HG03066 (cell line): ENCODE measurements around the gene SORL1.

Experiments used
- ATAC-seq: cut with Tn5 transposase; IDR thresholded peaks from one replicate; pipeline ENCODE4 v1.9.1; 2021; ENCODE audit warnings: low read depth; ENCODE audit not compliant: unreplicated experiment

Gene SORL1

DNA sequence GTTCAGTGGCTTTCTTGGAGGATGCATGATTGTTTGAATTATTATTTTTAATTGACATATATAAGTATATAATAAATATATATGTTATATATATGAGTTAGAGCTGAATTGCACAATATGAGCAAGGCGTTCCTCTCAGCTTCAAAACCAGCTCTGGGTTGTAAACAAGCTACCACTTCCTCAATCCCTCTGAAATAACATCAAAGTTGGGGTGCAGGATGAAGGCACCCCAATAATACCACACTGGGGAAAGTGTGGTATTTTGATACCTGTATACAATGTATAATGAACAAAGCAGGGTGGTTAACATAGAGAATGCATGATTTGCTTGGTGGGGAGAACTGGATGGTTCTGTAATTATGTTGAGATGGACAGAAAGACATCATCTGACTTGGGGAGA is 1.7 kb upstream of the SORL1 start:
- no peak for ATAC-seq

GRCh38 chr11:121451178-121451985 is 732 bp upstream of the SORL1 start:
- peak; percentile 5 for ATAC-seq

DNA sequence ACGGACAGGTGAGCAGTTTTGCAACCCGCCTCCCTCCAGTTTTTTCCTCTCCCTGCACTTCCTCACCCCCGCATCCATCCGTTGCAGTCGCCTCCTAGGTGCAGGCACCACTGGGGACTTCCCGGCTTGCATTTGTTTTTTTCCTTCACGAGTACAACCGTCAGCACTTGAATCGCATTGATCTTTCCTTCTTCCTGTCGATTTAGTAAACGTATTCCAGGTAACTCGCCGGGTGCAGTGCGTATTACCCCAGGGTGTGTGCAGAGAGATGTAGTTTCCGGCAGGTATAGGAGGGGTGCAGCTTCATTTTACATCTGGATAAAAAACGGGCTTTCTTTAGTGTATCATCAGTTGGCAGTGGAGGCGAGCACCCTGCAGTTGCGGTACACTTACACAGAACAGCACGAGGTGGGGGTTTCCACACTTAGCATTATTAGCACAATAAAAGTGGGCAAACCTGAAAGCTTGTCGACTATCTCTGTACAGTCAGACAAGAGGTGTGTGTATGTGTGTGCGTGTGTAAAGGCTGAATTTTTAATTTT is 566 bp downstream of the SORL1 start, which contains the start of gene SORL1-AS1:
SORL1-AS1 (minus strand) TSS at position 359 of the 542 bp plus-strand sequence.
- peak; percentile 13 for ATAC-seq

DNA sequence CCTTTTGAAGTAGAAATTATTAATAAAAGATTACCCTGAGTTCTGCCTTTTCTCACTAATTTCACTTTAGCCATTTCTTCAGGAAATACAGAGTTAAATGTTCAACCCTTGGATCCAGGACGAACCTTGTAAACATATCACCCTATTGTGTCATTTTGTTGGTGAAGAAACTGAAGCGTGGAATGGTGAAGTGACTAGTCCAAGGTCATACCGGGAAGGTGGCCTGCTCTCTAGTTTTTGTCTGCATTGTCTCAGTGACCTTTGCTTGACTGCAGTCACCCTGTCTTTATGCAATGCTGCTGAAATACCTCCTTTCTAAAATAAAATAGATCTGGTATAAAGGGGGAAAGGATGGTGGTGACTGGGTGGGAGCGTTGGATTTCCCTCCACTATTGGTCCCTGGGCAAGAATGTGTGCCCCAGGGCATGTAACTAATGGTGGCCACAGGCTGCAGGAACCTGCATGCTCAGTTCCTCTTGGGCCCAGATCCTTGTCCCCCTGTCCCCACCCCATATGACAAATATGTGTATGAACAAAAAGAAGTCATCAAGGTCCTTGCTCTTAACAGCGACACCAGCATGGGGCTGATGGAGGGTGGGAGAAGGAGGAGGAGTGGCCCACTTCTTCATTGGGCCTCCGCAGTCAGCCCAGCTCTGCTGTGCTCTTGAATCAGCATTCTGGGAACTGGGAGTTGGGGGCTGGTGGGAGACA is 1.6 kb downstream of the SORL1 start:
- ATAC-seq: no peak

DNA sequence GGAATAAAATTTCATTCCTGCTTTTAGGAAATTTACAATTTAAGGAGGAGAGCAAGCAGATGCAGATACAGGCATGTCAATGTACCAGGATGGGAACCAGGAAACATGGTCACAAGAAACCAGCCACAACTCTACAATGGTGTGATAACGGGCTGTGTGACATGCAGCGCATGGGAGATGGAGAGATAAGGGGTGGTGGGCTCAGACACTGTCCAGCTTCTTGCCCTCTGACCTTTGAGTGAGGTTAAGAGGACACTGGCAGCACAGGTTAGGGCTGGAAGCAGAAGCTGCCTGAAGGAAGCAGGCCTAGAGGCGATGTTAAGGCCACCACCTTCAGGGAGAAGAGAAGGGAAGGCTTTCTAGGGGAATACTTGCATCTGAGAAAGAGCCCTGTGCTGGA is 3.0 kb downstream of the SORL1 start:
- no peak for ATAC-seq

GRCh38 chr11:121456151-121456550 is 4.0 kb downstream of the SORL1 start:
- no peak for ATAC-seq

- ATAC-seq: no peak
Measured at GRCh38 chr11:121456816-121457431, 4.8 kb downstream of the SORL1 start.

DNA sequence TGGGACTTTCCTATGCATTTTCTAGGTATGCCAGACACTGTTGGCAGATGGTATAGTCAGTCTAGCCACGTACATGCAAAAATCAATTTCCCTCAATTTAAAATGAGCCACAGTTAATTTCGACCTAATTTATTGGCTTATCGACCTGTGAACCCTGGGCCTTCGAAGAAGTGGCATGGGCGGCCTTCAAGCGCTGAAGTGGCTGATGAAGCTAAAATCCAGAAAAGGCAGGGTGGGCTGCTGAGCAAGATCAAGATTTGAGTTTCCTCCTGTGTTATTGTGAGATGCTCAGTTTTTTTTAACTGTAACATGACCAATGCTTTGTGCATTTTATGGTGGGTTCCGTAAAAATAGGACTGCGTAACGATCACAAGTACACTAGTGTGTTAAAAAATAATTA is 6.4 kb downstream of the SORL1 start:
- no peak for ATAC-seq

DNA sequence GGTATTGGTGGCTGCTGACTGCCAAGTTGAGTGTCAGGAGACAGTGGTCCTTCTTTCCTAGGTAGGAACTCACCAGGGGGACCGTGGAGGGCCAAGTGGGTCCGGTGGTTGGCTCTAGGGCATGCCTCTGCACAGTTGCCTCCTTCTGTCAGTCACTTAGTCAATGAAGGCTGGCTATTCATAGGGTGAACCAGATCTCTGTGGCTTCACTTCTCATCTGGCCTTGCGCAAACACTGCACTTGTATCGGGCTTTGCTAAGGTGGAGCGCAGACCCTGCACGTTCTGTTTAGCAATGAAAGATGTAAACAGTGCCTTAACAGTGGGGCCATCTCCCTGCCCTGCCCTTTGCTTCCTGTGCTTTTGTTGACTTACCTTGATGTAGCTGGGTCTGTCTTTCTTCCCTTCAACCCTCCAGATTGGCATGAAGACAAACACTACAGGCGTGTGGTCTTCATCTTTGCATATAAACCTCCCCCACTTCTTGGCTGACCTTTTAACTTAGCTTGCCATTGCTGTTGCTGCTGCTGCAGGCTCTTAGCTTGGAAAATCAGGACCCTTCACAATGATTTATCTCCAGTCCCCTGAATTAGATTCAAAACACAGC is 7.4 kb downstream of the SORL1 start:
- no peak for ATAC-seq

- no peak for ATAC-seq
Measured at GRCh38 chr11:121460941-121461514, 8.9 kb downstream of the SORL1 start.

GRCh38 chr11:121461843-121462242 is 9.7 kb downstream of the SORL1 start:
- ATAC-seq: no peak

DNA sequence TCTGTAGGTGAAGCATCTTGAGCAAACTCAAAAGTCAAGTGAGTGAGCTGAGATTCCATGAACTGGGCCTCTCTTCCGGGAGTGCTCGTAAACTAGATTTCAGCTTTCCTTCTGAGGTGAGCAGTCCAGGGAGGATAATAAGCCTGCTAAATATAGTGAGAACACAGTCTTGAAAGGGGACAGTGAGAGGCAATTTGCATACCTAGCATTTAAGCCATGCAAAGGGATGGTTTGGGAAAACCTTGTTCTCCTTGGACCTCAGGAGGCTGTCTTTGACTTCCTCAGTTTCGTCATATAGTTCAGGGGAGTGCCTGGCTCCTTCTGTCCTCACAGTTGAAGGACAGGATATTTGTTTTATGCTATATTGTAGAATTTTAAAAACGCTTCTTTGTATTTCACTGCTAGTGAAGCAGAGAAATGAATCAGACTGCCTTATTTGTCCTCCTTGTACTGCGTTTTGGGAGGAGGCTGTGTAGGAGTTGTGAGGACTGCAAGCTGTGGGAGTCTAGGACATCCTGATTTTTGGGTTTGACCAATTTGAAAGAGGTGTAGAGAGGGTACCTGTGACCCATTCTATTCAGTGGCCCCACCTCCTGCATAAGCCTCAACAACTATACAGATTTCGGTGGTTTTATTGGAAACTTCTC is 11.7 kb downstream of the SORL1 start:
- ATAC-seq: peak; percentile 5

DNA sequence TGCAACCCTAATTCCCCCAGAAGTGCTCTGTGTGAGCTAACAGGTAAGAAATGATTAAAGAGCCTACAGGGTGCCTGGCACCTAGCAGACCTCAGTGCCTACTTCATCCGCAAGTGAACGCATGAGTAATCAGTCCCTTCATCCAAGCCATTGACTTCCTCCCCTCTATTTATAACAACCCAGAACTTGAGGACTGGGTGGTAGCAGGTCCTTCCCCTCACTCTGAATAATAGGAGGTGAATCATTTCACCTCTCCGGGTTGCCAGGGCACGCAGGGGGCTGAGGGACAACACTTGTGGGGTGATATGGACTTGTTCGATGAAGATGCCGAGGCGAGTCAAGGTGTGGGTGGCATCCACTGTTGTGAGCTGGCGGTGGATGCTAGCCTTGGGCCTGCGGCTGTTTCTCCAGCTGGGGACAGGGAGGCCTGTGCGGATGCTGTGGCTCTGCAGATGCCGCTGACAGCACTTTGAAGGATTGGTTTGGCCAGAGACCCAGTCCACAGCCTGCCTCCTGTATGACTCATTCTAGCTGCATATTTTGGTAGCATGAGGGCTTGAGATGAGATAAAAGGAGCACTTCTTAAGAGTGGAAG is 12.3 kb downstream of the SORL1 start:
- ATAC-seq: peak; percentile 50

GRCh38 chr11:121465709-121466062 is 13.6 kb downstream of the SORL1 start:
- ATAC-seq: no peak

DNA sequence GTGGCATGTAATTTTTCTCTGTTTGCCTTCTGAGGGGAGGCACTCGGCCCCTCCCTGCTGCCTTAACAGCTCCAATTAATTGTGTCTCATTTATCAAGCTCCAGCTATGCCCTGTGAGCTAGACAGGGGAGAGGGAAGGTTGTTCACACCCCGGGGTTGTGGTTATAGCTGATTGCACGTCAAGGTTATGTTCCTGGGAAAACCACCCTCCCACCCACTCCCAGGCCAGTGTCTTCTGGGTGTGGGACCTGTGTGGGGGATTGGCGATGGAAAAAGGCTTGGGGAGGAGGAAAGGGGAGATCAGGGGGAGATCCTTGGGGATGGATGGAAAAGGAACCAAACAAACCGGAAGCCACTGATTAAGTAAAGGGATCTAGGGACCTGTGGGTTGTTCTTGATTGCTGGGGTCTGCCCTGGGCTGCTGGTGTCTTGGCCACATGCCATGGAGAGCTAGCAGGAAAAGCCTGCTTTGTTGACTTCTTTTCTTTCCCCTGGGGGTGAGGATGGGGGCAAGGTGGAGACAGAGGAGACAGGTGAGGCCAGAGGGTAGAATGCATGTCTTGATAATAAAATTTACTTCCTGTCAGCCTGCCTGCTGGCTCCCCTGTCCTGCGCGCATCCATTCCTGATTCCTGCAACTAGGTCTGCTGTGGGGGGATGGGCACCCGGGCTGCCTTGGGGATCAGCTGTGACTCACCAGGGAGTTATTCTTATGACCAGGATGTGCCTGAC is 14.1 kb downstream of the SORL1 start:
- no peak for ATAC-seq

DNA sequence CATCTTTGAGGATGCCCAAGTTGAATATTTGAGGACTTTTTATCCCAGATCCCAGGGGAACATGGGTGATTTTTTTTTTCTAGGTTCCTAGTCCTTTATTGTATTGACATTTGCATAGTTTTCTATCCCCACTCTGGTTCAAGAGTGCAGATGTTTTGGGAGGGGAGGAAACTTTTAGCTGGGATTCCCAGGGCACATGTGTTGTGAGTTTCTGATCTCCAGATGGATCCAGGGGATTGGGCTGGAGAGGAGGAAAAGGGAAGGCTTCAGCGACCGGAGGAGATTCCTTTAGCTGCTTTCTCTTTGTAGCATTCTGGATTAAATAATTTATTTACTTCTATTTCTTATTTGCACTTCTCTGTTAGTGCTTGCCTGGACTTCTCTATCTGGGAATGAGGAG is 15.4 kb downstream of the SORL1 start:
- ATAC-seq: no peak

DNA sequence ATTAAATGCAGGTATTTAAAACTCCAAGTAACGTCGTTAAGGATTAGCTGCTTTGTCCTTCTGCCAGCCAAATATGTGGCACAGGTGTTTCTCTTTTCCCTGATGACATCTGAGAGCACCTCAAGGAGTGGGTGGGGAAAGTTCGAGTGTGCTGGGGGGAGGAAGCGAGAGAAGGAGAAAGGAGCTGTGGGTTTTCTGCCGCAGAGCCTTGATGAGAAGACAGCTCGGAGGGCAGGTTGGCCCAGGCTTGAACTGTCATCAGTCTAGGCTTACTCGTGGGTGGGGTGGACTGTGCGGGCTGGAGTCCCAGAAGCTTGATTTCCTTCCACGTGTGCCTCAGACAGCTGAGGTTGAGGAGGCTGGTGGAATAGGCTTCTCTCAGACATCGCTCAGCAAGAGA is 15.9 kb downstream of the SORL1 start:
- peak; percentile 47 for ATAC-seq

GRCh38 chr11:121469910-121470309 is 17.8 kb downstream of the SORL1 start:
- ATAC-seq: no peak

- ATAC-seq: no peak
Measured at GRCh38 chr11:121471167-121471566, 19.1 kb downstream of the SORL1 start.
